ENCODE results near the gene STN1. TPM values are rescaled to one million over a fixed set of nuclear protein-coding genes. Genes with fewer than 3 reads are reported as not detected.
A peak's percentile ranks its signal among the peaks of the same experiment; 100 is the strongest.

Gene STN1
- total RNA-seq, 4 donors from 2014 or later, result 9.5 to 37.1 (median 18.5) TPM

DNA sequence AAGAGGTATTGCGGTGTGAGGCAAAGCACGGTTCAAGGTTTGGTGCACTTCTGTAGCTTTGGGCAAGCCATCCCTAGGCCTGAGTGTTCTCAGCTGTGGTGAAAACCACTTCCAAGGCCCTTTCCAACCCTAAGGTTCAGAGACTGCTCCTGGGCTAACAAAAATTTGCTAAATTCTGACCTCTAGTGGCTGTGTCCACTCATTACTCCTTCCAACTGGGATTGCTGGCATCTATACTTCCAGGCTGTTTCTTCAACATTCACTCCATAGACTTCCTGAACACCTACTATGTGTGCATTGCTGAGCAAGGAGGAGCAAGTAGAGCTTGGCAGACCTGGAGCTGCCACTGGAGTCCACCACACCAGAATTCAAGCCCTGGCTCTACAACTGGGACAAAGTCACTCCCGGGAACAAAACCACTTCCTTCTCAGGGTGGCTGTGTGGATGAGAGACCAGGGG is 33.3 kb downstream of the STN1 start:
- H3K4me1 ChIP-seq, result peaks cover 0 to 22% (median 5%) of the 10 kb centered on the region in 4 donors
- TF ChIP-seq POLR2A (IDR thresholded peaks at IDR 0.05), result no peak
- TF ChIP-seq, protein P1, sequence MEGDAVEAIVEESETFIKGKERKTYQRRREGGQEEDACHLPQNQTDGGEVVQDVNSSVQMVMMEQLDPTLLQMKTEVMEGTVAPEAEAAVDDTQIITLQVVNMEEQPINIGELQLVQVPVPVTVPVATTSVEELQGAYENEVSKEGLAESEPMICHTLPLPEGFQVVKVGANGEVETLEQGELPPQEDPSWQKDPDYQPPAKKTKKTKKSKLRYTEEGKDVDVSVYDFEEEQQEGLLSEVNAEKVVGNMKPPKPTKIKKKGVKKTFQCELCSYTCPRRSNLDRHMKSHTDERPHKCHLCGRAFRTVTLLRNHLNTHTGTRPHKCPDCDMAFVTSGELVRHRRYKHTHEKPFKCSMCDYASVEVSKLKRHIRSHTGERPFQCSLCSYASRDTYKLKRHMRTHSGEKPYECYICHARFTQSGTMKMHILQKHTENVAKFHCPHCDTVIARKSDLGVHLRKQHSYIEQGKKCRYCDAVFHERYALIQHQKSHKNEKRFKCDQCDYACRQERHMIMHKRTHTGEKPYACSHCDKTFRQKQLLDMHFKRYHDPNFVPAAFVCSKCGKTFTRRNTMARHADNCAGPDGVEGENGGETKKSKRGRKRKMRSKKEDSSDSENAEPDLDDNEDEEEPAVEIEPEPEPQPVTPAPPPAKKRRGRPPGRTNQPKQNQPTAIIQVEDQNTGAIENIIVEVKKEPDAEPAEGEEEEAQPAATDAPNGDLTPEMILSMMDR (IDR thresholded peaks at IDR 0.05), result peak; percentile 52 to 88 (median 80)
- no peaks in the 10 kb centered on the region for H3K27me3 ChIP-seq
- H3K36me3 ChIP-seq, result peaks cover 0 to 33% (median 0%) of the 10 kb centered on the region in 3 donors
- H3K4me3 ChIP-seq, result no peak overlapping the region
- no peaks in the 10 kb centered on the region for H3K9me3 ChIP-seq
- no peak for DNase-seq
- no peak overlapping the region for H3K27ac ChIP-seq

GRCh38 chr10:103882285-103883007 is 35.5 kb downstream of the STN1 start:
- no peaks in the 10 kb centered on the region for H3K9me3 ChIP-seq
- no peaks in the 10 kb centered on the region for H3K27me3 ChIP-seq
- H3K4me3 ChIP-seq, result no peak overlapping the region
- no peak overlapping the region for H3K27ac ChIP-seq
- peaks cover 0 to 3% (median 0%) of the 10 kb centered on the region in 4 donors for H3K4me1 ChIP-seq
- DNase-seq, result no peak
- H3K36me3 ChIP-seq, result peaks cover 0 to 48% (median 0%) of the 10 kb centered on the region in 3 donors
- no peak for TF ChIP-seq POLR2A (IDR thresholded peaks at IDR 0.05)
- TF ChIP-seq, protein P1 (IDR thresholded peaks at IDR 0.05), result no peak

GRCh38 chr10:103881416-103882284 is 36.3 kb downstream of the STN1 start:
- H3K4me1 ChIP-seq, result no peaks in the 10 kb centered on the region
- no peaks in the 10 kb centered on the region for H3K27me3 ChIP-seq
- no peak overlapping the region for H3K27ac ChIP-seq
- H3K9me3 ChIP-seq, result no peaks in the 10 kb centered on the region
- H3K4me3 ChIP-seq, result no peak overlapping the region
- H3K36me3 ChIP-seq, result peaks cover 0 to 50% (median 0%) of the 10 kb centered on the region in 3 donors
- DNase-seq, result no peak
- TF ChIP-seq POLR2A (IDR thresholded peaks at IDR 0.05), result no peak
- TF ChIP-seq, protein P1 (IDR thresholded peaks at IDR 0.05), result no peak

GRCh38 chr10:103879831-103880230 is 38.2 kb downstream of the STN1 start:
- TF ChIP-seq, protein P1 (IDR thresholded peaks at IDR 0.05), result no peak
- no peak for TF ChIP-seq POLR2A (IDR thresholded peaks at IDR 0.05)
- no peak for DNase-seq
- Histone ChIP-seq H3K9me3 (no peaks in the 10 kb centered on the region), H3K27me3 (no peaks in the 10 kb centered on the region), H3K4me1 (no peaks in the 10 kb centered on the region), H3K4me3 (no peak overlapping the region), H3K36me3 (peaks cover 0 to 48% (median 0%) of the 10 kb centered on the region in 3 donors), H3K27ac (no peak overlapping the region)

DNA sequence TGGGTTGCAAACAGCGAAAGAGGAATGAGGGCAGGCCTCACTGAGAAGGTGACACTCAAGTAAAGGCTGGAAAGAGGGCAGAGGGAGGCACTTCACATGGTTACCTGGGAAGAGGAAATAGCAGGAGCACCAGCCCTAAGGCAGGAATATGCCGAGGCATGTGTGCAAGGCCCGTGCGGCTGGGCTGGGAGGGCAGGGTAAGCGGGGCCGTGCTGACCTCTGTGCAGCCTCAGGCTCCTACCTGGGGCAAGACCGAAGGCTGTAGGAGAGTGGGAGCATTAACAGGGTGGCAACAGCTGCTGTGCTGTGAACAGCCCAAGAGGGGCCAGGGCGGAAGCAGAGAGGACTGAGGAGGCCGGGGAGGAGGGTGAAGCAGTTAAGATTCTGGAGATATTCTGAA is 38.6 kb downstream of the STN1 start:
- TF ChIP-seq, protein P1 (IDR thresholded peaks at IDR 0.05), result no peak
- DNase-seq, result no peak
- H3K36me3 ChIP-seq, result peaks cover 0 to 48% (median 0%) of the 10 kb centered on the region in 3 donors

More for the DNA sequence above, 38.6 kb downstream of the STN1 start:
- Histone ChIP-seq H3K27me3 (no peaks in the 10 kb centered on the region), H3K9me3 (no peaks in the 10 kb centered on the region), H3K4me1 (no peaks in the 10 kb centered on the region), H3K27ac (no peak overlapping the region), H3K4me3 (no peak overlapping the region)

Data from Peyer's patch (tissue), 4 donors.